ENCODE results near the gene PODN. TPM values are rescaled to one million over a fixed set of nuclear protein-coding genes. Genes with fewer than 3 reads are reported as not detected.

PODN gene
- total RNA-seq, 2 experiments from 2014 or later: not detected

DNA sequence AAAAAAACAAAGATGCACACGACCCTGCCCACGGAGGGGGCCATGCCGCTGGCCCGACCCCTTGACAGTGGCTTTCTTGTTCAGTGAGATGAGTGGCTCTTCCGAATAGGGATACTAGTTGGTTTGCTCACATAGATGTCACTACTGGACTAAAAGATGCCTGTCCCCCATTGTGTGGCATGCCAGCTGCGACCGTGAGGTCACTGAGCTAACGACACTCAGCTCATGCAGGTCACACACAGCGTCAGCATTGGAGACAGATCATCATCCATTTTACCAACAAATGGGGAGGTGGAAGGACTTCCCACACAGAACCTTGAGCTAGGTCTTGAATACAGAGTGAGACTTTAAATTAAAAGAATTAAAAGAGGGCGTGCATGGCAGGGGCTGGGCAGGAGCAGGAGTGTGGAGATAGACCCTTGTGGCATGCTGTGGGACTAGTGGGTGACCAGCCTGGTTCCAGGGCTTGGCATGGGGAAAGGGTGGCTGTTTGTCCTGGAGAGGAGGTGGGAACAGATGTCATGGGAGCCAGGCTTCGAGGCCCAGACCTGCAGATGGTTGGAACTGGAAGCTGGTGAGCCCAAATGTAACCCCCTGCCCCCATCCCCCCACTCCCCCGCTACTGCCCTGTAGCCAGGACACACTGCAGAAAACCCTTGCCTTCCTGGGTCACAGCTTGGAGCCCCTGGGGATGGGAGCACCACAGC is 68.0 kb downstream of the PODN start:
- no peaks in the 10 kb centered on the region for H3K36me3 Mint-ChIP-seq (ENCODE audit: low read depth)
- no peak overlapping the region for H3K27ac Mint-ChIP-seq
- CTCF ChIA-PET: no interaction called here
- no peaks in the 10 kb centered on the region for H3K4me1 Mint-ChIP-seq (ENCODE audit: low read depth)
- intact Hi-C loops (cut with micrococcal nuclease): no loop called here
- no peaks in the 10 kb centered on the region for H3K9me3 Mint-ChIP-seq
- H3K27me3 Mint-ChIP-seq (ENCODE audit: low read depth): no peaks in the 10 kb centered on the region
- no peak overlapping the region for H3K4me3 Mint-ChIP-seq
- no peak for DNase-seq

DNA sequence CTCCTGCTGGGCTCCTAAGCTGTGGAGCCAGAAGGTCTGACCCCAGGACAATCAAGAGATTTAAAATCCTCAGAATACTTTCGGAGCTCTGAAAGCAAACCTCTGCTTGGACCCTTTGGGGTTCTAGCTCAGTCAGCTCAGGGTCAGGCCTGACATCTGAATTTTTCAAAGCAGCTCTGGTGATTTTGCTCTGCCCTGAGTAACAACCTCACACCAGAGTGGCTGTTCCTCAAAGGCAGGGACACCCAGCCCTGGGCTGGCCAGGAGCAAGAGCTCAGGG is 68.5 kb downstream of the PODN start:
- no peak overlapping the region for H3K4me3 Mint-ChIP-seq
- H3K9me3 Mint-ChIP-seq: no peaks in the 10 kb centered on the region
- H3K36me3 Mint-ChIP-seq (ENCODE audit: low read depth): no peaks in the 10 kb centered on the region
- H3K27me3 Mint-ChIP-seq (ENCODE audit: low read depth): no peaks in the 10 kb centered on the region
- intact Hi-C loops (cut with micrococcal nuclease): no loop called here
- no peak overlapping the region for H3K27ac Mint-ChIP-seq
- CTCF ChIA-PET: no interaction called here
- H3K4me1 Mint-ChIP-seq (ENCODE audit: low read depth): no peaks in the 10 kb centered on the region
- DNase-seq: no peak

DNA sequence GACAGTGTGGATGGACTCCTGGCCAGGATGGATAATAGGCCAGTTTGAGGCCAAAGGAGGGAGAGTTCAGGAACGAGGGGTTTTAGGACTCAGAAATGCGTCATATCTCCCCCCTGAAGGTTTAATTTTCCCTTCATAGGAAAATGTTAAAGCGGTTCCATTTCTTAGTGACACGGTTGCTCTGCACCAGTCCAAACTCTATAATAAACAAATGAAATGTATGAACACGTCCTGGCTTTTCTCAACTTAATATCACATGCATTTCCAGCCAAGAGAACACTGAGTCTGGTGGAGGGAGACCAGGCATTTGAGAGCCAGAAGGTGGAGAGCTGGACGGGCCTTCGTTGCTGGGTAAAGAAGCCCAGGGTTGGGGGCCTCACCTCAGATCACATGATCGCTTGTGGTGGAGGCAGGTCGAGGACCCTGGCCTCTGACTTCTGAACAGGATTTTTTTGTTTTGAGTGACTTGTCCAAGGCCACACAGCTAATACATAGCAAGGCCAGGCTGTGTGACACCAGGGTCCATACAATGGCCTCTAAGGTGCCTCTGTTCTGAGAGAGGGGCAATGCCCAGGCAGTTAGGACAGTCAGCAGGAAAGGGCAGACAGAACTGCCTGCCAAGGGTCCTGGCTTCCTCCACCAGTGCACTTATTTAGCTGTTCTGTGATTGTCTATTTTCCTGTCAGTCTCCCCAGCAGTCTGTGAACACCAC is 69.0 kb downstream of the PODN start:
- H3K27ac Mint-ChIP-seq: no peak overlapping the region
- CTCF ChIA-PET: no interaction called here
- intact Hi-C loops (cut with micrococcal nuclease): no loop called here
- no peak overlapping the region for H3K4me3 Mint-ChIP-seq
- no peaks in the 10 kb centered on the region for H3K36me3 Mint-ChIP-seq (ENCODE audit: low read depth)
- no peaks in the 10 kb centered on the region for H3K4me1 Mint-ChIP-seq (ENCODE audit: low read depth)
- H3K9me3 Mint-ChIP-seq: no peaks in the 10 kb centered on the region
- no peaks in the 10 kb centered on the region for H3K27me3 Mint-ChIP-seq (ENCODE audit: low read depth)
- no peak for DNase-seq

DNA sequence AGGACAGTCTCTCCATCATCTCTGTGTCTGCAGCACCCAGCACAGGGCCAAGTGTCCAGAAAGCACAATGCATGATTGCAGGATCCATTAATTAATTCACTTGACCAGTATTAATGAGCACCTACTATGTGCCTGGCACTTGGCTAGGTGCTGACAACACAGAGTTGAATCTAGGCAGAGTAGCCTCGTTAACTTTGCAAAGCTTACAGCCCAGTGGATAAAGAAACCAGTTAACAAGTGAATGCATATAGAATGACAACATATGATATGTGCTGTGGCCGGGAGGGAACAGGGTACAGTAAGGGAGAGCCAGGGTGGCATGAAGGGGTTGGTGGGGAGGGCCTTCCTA is 69.6 kb downstream of the PODN start:
- intact Hi-C loops (cut with micrococcal nuclease): no loop called here
- H3K4me3 Mint-ChIP-seq: no peak overlapping the region
- H3K27me3 Mint-ChIP-seq (ENCODE audit: low read depth): no peaks in the 10 kb centered on the region
- H3K36me3 Mint-ChIP-seq (ENCODE audit: low read depth): no peaks in the 10 kb centered on the region
- CTCF ChIA-PET: no interaction called here
- DNase-seq: no peak
- no peaks in the 10 kb centered on the region for H3K9me3 Mint-ChIP-seq
- H3K4me1 Mint-ChIP-seq (ENCODE audit: low read depth): no peaks in the 10 kb centered on the region
- no peak overlapping the region for H3K27ac Mint-ChIP-seq

DNA sequence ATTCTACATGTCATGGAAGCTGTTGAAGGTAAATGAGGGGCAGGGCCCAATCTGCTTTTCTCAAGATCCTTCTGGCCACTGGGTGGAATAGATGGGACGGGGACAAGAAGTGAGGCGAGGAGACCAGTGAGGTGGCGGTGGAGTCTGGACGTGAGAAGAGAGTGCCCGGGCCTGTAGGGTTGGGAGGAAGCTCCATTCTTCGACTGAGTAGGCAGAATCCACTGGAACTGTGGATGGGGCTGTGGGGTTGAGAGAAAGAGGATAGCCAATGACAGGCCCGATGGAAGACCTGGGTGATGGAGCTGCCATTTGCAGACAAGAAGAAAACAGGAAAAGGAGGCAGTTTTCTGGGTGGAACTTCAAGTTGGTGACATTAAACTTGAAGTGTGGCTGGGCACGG is 70.2 kb downstream of the PODN start:
- no peak overlapping the region for H3K4me3 Mint-ChIP-seq
- no peak overlapping the region for H3K27ac Mint-ChIP-seq
- no peaks in the 10 kb centered on the region for H3K27me3 Mint-ChIP-seq (ENCODE audit: low read depth)
- intact Hi-C loops (cut with micrococcal nuclease): no loop called here
- H3K36me3 Mint-ChIP-seq (ENCODE audit: low read depth): no peaks in the 10 kb centered on the region
- H3K4me1 Mint-ChIP-seq (ENCODE audit: low read depth): no peaks in the 10 kb centered on the region
- CTCF ChIA-PET: no interaction called here
- H3K9me3 Mint-ChIP-seq: peaks cover under 1% of the 10 kb centered on the region
- no peak for DNase-seq

DNA sequence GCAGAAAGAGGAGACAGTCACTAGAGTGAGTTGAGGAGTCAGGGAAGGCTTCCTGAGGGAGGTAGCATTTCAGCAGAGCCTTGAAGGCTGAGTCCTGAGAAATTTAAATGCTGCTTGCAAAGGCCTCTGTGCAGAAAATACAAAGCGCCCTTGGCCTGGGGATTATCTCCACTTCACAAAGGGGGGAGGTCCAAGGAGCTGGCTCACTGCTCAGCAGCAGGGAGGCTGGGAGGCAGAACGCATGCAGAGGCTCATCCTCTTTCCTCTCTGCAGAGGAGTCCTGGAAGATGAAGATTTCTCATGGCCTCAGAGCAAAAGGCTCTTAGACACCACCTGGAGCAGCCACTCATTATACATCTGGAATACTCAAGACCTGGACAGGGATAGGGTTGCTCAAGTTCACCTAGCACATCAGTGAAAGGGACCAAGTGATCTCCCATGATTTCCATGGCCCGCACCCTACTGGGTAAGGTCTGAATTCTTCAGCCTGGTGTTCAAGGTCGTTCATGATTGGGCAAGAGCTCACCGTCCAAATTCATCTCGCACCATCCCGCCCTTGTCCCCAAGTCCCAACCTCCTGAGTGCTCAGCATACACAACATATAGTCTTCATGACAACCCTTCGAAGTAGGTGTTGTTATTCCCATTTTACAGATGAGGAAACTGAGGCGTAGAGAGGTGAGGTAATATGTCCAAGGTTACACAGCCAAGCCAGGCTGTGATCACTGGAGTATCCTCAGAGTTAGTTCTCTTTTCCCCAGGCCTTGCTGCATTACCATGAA is 71.4 kb downstream of the PODN start:
- Mint-ChIP-seq H3K4me1 (ENCODE audit: low read depth) (no peaks in the 10 kb centered on the region), H3K9me3 (peaks cover 9% of the 10 kb centered on the region), H3K27me3 (ENCODE audit: low read depth) (no peaks in the 10 kb centered on the region), H3K4me3 (no peak overlapping the region), H3K27ac (no peak overlapping the region), H3K36me3 (ENCODE audit: low read depth) (no peaks in the 10 kb centered on the region)
- CTCF ChIA-PET: no interaction called here
- DNase-seq: no peak
- intact Hi-C loops (cut with micrococcal nuclease): no loop called here

DNA sequence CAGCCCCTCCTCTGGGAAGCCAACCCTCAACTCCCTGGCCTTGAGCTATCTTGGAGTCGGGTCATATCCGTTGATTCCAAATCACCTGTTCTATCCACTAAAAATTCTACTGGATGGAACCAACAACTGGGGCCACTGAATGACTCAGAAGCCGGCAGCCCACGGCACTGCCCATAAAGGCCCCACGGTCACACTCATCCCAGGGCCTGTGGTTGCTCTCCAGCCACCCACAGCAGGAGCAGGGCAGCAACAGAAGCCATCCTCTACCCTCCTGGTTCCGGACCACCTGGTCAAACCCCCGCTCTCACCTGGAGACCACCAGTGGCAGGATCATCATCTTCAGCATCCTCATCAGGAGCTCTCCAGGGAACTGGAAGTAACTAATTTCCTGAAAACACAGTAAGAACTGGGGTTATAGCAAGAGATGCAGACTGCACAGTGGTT is 72.1 kb downstream of the PODN start:
- DNase-seq: no peak
- H3K27me3 Mint-ChIP-seq (ENCODE audit: low read depth): no peaks in the 10 kb centered on the region
- no peaks in the 10 kb centered on the region for H3K36me3 Mint-ChIP-seq (ENCODE audit: low read depth)
- H3K4me1 Mint-ChIP-seq (ENCODE audit: low read depth): no peaks in the 10 kb centered on the region
- no peak overlapping the region for H3K4me3 Mint-ChIP-seq
- CTCF ChIA-PET: no interaction called here
- intact Hi-C loops (cut with micrococcal nuclease): no loop called here
- H3K9me3 Mint-ChIP-seq: peaks cover 9% of the 10 kb centered on the region
- no peak overlapping the region for H3K27ac Mint-ChIP-seq

Other genes starting within 250 kb of the PODN start
- gene ZYG11A, start 219.5 kb upstream of the PODN start, total RNA-seq: under 1 TPM; 0.05 TPM
- gene ECHDC2, start 140.5 kb upstream of the PODN start, total RNA-seq: 10 to 100 TPM; 47.4 to 53.5 TPM
- gene SCP2, start 134.9 kb upstream of the PODN start, total RNA-seq: 10 to 100 TPM; 71.8 to 79.2 TPM
- not detected for gene SLC1A7, start 80.4 kb downstream of the PODN start, total RNA-seq
- 10 to 100 TPM; 11.3 to 13.8 TPM for gene CPT2, start 134.6 kb downstream of the PODN start, total RNA-seq
- gene CZIB, start 158.4 kb downstream of the PODN start, total RNA-seq: 10 to 100 TPM; 44.4 to 45.6 TPM
- 10 to 100 TPM; 83.7 to 87.2 TPM for gene MAGOH, start 176.3 kb downstream of the PODN start, total RNA-seq